GM12878 (cell line): ENCODE results near the gene CLDN6. TPM values are rescaled to one million over a fixed set of nuclear protein-coding genes. Genes with fewer than 3 reads are reported as not detected.

ENCODE experiments used
- ATAC-seq: fragments of 200-7000 bp; cut with Tn5 transposase; 3 replicates; pipeline ENCODE4 v1.9.1; 2020; ENCODE audit warnings: mild to moderate bottlenecking, moderate library complexity
- BruUV-seq: library from RNA; stranded (reverse); fragments of 400-500 nt; replicated peaks from 2 replicates; lab custom pipeline; 2021; lab: Mats Ljungman, UMichigan
- CTCF ChIA-PET: fragments of 300-600 bp; sonication (Branson Sonifier 250); formaldehyde crosslinking; extraction: SDS; loops from one replicate; lab custom pipeline; 2021; ENCODE audit warnings: inconsistent platforms; lab: Yijun Ruan, JAX
- POLR2A ChIA-PET: fragments of 350-600 bp; formaldehyde crosslinking; extraction: SDS; loops from one replicate; lab custom pipeline; 2021; ENCODE audit warnings: inconsistent platforms; lab: Charles Lee
- RAD21 ChIA-PET: fragments of 300-600 bp; sonication (Branson Sonifier 250); formaldehyde crosslinking; loops from one replicate; lab custom pipeline; 2023; ENCODE audit warnings: antibody characterized with exemption; ENCODE audit not compliant: unreplicated experiment; lab: Charles Lee
- SMC1A ChIA-PET: fragments of 300-600 bp; sonication (Branson Sonifier 250); formaldehyde crosslinking; loops from one replicate; lab custom pipeline; 2023; ENCODE audit not compliant: unreplicated experiment, uncharacterized antibody; lab: Charles Lee
- DNase-seq: peaks from one replicate; pipeline ENCODE4 v3.0.0-alpha.2; 2011; ENCODE audit warnings: low read depth, low spot score
- FAIRE-seq: peaks from 3 replicates; lab custom pipeline; 2011; peaks lifted over from hg19 to GRCh38; lab: Jason Lieb, UNC
- H2AFZ ChIP-seq: 2 replicates; pipeline ENCODE4 v1.6.0; 2011; ENCODE audit warnings: low read depth, low read length, control low read depth; ENCODE audit not compliant: control insufficient read depth
- H3K27ac ChIP-seq: 2 replicates; pipeline ENCODE4 v1.5.1; 2011; ENCODE audit warnings: control low read depth; ENCODE audit not compliant: control insufficient read depth, insufficient read depth
- H3K27me3 ChIP-seq, 2 experiments: replicated peaks in 1 of 2; 2 replicates each; pipeline versions ENCODE4 v1.6.0 to v1.6.1; 2011; ENCODE audit warnings: low read length in 1 of 2; ENCODE audit not compliant: control insufficient read depth in 2 of 2, insufficient read depth in 2 of 2
- H3K36me3 ChIP-seq, 2 experiments: 2 replicates each; pipeline ENCODE4 v1.5.1; 2011; ENCODE audit warnings: low read length in 1 of 2; ENCODE audit not compliant: control insufficient read depth in 2 of 2, insufficient read depth in 2 of 2
- H3K4me1 ChIP-seq: 2 replicates; pipeline ENCODE4 v1.6.1; 2011; ENCODE audit warnings: mild to moderate bottlenecking, low read length, moderate library complexity, mixed read lengths; ENCODE audit not compliant: control insufficient read depth, insufficient read depth
- H3K4me2 ChIP-seq: 2 replicates; pipeline ENCODE4 v1.6.0; 2011; ENCODE audit warnings: control low read depth; ENCODE audit not compliant: control insufficient read depth, insufficient read depth
- H3K4me3 ChIP-seq: fragments of 200-600 bp; sonication (generic); 2 replicates; pipeline ENCODE4 v1.5.1; 2016
- H3K79me2 ChIP-seq: 2 replicates; pipeline ENCODE4 v1.6.0; 2011; ENCODE audit warnings: low read length; ENCODE audit not compliant: control insufficient read depth, insufficient read depth
- H3K9ac ChIP-seq: 2 replicates; pipeline ENCODE4 v1.8.0; 2011; ENCODE audit warnings: low read length, control low read depth, mixed read lengths; ENCODE audit not compliant: control insufficient read depth, insufficient read depth
- H3K9me3 ChIP-seq: replicated peaks from 3 replicates; pipeline ENCODE4 v1.5.1; 2011; ENCODE audit warnings: mild to moderate bottlenecking, low read length; ENCODE audit not compliant: control insufficient read depth, insufficient read depth
- H4K20me1 ChIP-seq: 2 replicates; pipeline ENCODE4 v1.6.0; 2011; ENCODE audit not compliant: control insufficient read depth, insufficient read depth
- BRCA1 ChIP-seq: IDR thresholded peaks from 2 replicates; pipeline ENCODE4 v1.6.1; 2011; ENCODE audit warnings: low read depth, low read length, improper control_type of control experiment
- DPF2 ChIP-seq: fragments of 450-650 bp; IDR thresholded peaks from 2 replicates; pipeline ENCODE4 v1.6.1; 2017; ENCODE audit warnings: mild to moderate bottlenecking
- EP300 ChIP-seq, 2 experiments: fragments of 150-350 bp in 1 of 2; IDR thresholded peaks; 2 replicates each; pipeline ENCODE4 v1.6.1; 2011 to 2012; ENCODE audit warnings: low read depth in 2 of 2, low read length in 2 of 2, borderline replicate concordance in 1 of 2, improper control_type of control experiment in 1 of 2, inconsistent platforms in 1 of 2; ENCODE audit not compliant: control insufficient read depth in 1 of 2
- FOXK2 ChIP-seq: fragments of 450-650 bp; IDR thresholded peaks from 2 replicates; pipeline ENCODE4 v1.6.1; 2017; ENCODE audit warnings: mild to moderate bottlenecking, moderate library complexity
- HDAC6 ChIP-seq: fragments of 200-600 bp; sonication (generic); IDR thresholded peaks from one replicate; pipeline ENCODE4 v1.8.0; 2017; ENCODE audit warnings: antibody characterized with exemption; ENCODE audit not compliant: unreplicated experiment
- MEF2A ChIP-seq: IDR thresholded peaks from 2 replicates; pipeline ENCODE4 v1.6.1; 2011; ENCODE audit warnings: low read depth, mild to moderate bottlenecking, low read length, moderate library complexity; ENCODE audit not compliant: insufficient read depth
- RUNX3 ChIP-seq: IDR thresholded peaks from 2 replicates; pipeline ENCODE4 v1.6.1; 2012; ENCODE audit warnings: low read length, inconsistent platforms
- SMARCA5 ChIP-seq: fragments of 450-650 bp; IDR thresholded peaks from 2 replicates; pipeline ENCODE4 v1.6.1; 2017; ENCODE audit warnings: mild to moderate bottlenecking
- SMC3 ChIP-seq: IDR thresholded peaks from 2 replicates; pipeline ENCODE4 v1.6.1; 2011; ENCODE audit warnings: low read length, improper control_type of control experiment, borderline replicate concordance
- TCF12 ChIP-seq: IDR thresholded peaks from 2 replicates; pipeline ENCODE4 v1.6.1; 2011; ENCODE audit warnings: low read depth, mild to moderate bottlenecking, low read length
- YY1 ChIP-seq: IDR thresholded peaks from 2 replicates; pipeline ENCODE4 v1.6.1; 2011; ENCODE audit warnings: low read depth, mild to moderate bottlenecking, low read length
- WGBS: methylation state at CpG from one replicate; pipeline ENCODE4 v1.1.6; 2016; ENCODE audit warnings: low lambda C conversion rate; ENCODE audit not compliant: insufficient replicate concordance, insufficient coverage; ENCODE audit errors: missing lambda C conversion rate; 5-methylcytosine and 5-hydroxymethylcytosine counted together
- in situ Hi-C: fragments of 300-500 bp; cut with MboI; formaldehyde crosslinking; loops from 9 replicates; pipeline ENCODE4 v1.14.3; 2018; ENCODE audit warnings: mixed read lengths
- intact Hi-C: fragments of 100-400 bp; cut with micrococcal nuclease; formaldehyde crosslinking; loops from one replicate; pipeline ENCODE4 v1.14.2; 2022; ENCODE audit not compliant: unreplicated experiment
- polyA plus RNA-seq, 11 experiments: library from polyadenylated mRNA; depleted of rRNA in 4 of 11; unstranded in 6 of 11; stranded (reverse) in 5 of 11; fragments of >200 nt; fragmentation: Nextera tagmentation in 4 of 11; fragmentation: Illumina TruSeq in 1 of 11; extraction: Ambion mirVana in 4 of 11; extraction: Trizol in 1 of 11; gene quantifications; 1 replicate in 1 of 11; 2 replicates in 10 of 11; pipeline versions ENCODE4 v1.2.1 to v1.2.3, GENCODE V29; 2011 to 2016; ENCODE audit warnings: inconsistent platforms in 2 of 11, missing spikeins in 2 of 11, low read depth in 1 of 11
- total RNA-seq, 4 experiments: library from RNA; depleted of rRNA in 3 of 4; stranded (reverse); fragments of >200 nt in 3 of 4; fragmentation: Illumina TruSeq in 1 of 4; extraction: Trizol in 1 of 4; gene quantifications; 2 replicates each; pipeline versions ENCODE4 v1.2.1 to v1.2.3, GENCODE V29; 2013 to 2021
- TF ChIP-seq, protein P1 (sequence below): IDR thresholded peaks from 2 replicates; pipeline ENCODE4 v1.6.1; 2012; ENCODE audit warnings: low read depth, low read length, improper control_type of control experiment
- TF ChIP-seq, protein P2 (sequence below): fragments of 450-650 bp; conservative IDR thresholded peaks from 2 replicates; pipeline ENCODE4 v1.6.1; 2017; ENCODE audit warnings: mild to moderate bottlenecking, moderate library complexity
- TF ChIP-seq, protein P3 (sequence below): fragments of 450-650 bp; IDR thresholded peaks from 2 replicates; pipeline ENCODE4 v1.6.1; 2017; ENCODE audit warnings: mild to moderate bottlenecking

Gene CLDN6
- total and polyA plus RNA-seq, 10 of the 15 experiments (the other 5 are each of a cell fraction or from before 2014, with no cell fraction given) = 0.15 to 0.26 (median 0.23) TPM; not detected in 7

DNA sequence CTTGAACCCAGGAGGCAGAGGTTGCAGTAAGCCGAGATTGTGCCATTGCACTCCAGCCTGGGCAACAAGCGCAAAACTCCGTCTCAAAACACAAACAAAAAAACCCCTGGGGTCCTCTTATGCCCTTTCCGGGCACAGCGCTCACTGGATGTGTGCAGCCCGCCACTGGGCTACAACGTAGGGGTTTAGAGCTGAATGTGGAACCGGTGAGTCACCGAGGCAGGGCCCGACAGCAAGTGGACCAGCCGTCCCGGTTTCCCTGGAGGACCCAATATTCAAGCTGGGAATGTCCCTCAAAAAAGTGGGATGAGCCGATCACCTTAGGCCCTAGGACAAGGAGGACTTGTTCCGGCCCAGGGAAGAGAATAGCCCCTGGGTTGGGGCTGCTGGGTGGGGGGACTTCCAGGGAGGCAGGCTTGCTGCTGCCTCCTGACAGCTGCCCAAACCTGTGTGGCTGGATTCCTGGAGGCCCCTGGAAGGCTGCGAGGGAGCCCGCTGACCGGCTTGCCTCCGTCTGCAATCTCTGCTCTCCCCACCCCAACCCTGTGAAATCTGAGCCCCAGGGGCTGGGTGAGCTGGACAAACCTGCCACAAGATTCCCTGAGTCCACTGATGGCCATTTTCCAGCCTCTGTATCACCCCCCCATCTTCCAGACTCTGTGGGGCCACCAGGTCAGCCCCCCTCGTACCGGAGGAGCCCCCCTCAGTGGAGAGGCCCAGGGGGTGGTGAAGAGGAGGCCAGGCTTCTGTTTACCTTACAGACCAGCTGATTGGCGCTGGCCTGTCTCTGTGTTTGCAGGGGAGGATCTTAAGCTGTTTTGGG lies 8.2 kb downstream of the CLDN6 start (continued):
- TF ChIP-seq, protein P1, sequence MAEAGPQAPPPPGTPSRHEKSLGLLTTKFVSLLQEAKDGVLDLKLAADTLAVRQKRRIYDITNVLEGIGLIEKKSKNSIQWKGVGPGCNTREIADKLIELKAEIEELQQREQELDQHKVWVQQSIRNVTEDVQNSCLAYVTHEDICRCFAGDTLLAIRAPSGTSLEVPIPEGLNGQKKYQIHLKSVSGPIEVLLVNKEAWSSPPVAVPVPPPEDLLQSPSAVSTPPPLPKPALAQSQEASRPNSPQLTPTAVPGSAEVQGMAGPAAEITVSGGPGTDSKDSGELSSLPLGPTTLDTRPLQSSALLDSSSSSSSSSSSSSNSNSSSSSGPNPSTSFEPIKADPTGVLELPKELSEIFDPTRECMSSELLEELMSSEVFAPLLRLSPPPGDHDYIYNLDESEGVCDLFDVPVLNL = no peak
- TF ChIP-seq YY1 (no peak), RUNX3 (no peak)
- TF ChIP-seq, protein P2, sequence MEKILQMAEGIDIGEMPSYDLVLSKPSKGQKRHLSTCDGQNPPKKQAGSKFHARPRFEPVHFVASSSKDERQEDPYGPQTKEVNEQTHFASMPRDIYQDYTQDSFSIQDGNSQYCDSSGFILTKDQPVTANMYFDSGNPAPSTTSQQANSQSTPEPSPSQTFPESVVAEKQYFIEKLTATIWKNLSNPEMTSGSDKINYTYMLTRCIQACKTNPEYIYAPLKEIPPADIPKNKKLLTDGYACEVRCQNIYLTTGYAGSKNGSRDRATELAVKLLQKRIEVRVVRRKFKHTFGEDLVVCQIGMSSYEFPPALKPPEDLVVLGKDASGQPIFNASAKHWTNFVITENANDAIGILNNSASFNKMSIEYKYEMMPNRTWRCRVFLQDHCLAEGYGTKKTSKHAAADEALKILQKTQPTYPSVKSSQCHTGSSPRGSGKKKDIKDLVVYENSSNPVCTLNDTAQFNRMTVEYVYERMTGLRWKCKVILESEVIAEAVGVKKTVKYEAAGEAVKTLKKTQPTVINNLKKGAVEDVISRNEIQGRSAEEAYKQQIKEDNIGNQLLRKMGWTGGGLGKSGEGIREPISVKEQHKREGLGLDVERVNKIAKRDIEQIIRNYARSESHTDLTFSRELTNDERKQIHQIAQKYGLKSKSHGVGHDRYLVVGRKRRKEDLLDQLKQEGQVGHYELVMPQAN = no peak

DNA sequence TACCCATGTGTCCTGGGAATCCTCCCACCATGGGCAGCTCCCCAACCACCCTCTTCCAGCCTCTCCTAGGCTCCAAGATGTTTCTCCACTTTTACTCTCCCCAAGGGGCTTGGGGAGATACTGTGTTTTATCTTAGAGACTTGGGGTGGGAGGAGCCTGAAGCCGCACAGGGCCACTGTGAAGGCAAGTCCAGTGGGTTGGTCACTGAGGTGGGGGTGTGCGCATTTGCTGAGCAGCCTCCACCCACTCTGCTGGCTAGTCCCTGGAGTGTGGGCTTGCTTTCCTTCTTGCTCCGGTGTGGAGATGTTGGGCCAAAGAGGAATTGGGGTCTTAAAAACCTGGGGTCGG lies 9.3 kb downstream of the CLDN6 start:
- no peak overlapping the region for H3K4me2 ChIP-seq
- POLR2A ChIA-PET = no interaction called here
- H3K36me3 ChIP-seq = no peaks in the 10 kb centered on the region
- H3K27ac ChIP-seq = no peak overlapping the region
- no peak overlapping the region for H2AFZ ChIP-seq
- BruUV-seq = no TSS peak
- H3K9ac ChIP-seq = no peak overlapping the region
- H3K4me3 ChIP-seq = no peak overlapping the region
- SMC1A ChIA-PET = interaction anchor here (7.2 kb wide), 1 partner anchor 17 kb away, joined by 91 read pairs; the partner anchor contains the start of genes HCFC1R1 and THOC6
- no peak for TF ChIP-seq TCF12
- TF ChIP-seq HDAC6 = no peak
- TF ChIP-seq, protein P3, sequence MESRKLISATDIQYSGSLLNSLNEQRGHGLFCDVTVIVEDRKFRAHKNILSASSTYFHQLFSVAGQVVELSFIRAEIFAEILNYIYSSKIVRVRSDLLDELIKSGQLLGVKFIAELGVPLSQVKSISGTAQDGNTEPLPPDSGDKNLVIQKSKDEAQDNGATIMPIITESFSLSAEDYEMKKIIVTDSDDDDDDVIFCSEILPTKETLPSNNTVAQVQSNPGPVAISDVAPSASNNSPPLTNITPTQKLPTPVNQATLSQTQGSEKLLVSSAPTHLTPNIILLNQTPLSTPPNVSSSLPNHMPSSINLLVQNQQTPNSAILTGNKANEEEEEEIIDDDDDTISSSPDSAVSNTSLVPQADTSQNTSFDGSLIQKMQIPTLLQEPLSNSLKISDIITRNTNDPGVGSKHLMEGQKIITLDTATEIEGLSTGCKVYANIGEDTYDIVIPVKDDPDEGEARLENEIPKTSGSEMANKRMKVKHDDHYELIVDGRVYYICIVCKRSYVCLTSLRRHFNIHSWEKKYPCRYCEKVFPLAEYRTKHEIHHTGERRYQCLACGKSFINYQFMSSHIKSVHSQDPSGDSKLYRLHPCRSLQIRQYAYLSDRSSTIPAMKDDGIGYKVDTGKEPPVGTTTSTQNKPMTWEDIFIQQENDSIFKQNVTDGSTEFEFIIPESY = no peak
- no peak for TF ChIP-seq BRCA1
- no peak for TF ChIP-seq EP300 (IDR thresholded peaks at IDR 0.05; ENCODE audit: borderline replicate concordance in 1 of 2, control insufficient read depth in 1 of 2, low read depth in 2 of 2, low read length in 2 of 2)
- no peak for TF ChIP-seq SMARCA5
- no peak for TF ChIP-seq MEF2A
- TF ChIP-seq FOXK2 = no peak
- no peak for TF ChIP-seq DPF2
- TF ChIP-seq SMC3 = no peak
- TF ChIP-seq, all 136 proteins: peak for 0
- Histone ChIP-seq H3K27me3 (peaks cover 0 to 17% of the 10 kb centered on the region in 2 experiments), H3K4me1 (peaks cover 17% of the 10 kb centered on the region), H4K20me1 (no peaks in the 10 kb centered on the region), H3K9me3 (no peaks in the 10 kb centered on the region), H3K79me2 (no peaks in the 10 kb centered on the region)
- intact Hi-C loops (no loop called here), in situ Hi-C loops (no loop called here)
- no peak for FAIRE-seq
- DNase-seq = no peak
- WGBS = 75% methylated on average over 4 of the region's 4 CpGs
- RAD21 ChIA-PET = interaction anchor here (2.1 kb wide), 1 partner anchor 19 kb away, joined by 8 read pairs; no protein-coding TSS in a partner anchor
- ATAC-seq = no peak
- CTCF ChIA-PET = interaction anchor here (11.3 kb wide), 1 partner anchor 18 kb away, joined by 421 read pairs; the partner anchor contains the start of genes CLDN6, HCFC1R1, THOC6 and TNFRSF12A
